ENCODE results near the gene CLDND1. TPM values are rescaled to one million over a fixed set of nuclear protein-coding genes. Genes with fewer than 3 reads are reported as not detected.

Gene CLDND1
- total and polyA plus RNA-seq, 2 experiments from 2014 or later, result 59.8 to 92.7 TPM

DNA sequence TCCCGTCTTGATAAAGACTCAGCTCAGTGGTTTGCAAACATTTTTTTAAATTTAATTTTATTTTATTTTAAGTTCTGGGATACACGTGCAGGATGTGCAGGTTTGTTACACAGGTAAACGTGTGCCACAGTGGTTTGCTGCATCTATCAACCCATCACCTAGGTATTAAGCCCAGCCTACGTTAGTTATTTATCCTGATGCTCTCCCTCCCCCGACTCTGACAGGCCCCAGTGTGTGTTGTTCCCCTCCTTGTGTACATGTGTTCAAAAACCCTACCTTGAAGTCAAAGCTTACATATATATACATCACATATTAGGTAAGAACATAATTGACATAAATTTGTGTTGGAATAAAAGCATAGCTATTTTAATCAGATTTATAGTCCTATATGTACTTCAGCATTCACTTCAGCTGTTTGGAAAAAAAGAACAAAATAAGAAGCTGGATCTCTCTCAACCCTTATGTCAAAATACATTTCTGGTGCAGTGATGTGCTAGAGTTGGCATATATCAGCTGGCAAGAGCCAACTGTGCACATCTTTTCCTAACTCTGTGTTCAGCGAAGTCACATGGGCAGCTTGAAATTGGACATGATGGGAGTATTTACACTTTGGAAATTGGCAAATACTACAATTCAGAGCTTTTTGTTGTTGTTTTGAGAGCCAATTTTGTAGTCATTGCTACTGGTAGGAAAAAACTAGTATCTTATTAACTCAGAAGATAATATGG is 35.6 kb upstream of the CLDND1 start:
- Histone ChIP-seq H3K4me2 (no peak overlapping the region), H3K4me3 (no peak overlapping the region), H4K20me1 (replicated peaks; ENCODE audit: insufficient read depth) (no peaks in the 10 kb centered on the region), H3K27me3 (ENCODE audit: insufficient read depth) (no peaks in the 10 kb centered on the region), H2AFZ (no peak overlapping the region), H3F3A (replicated peaks; ENCODE audit: low read depth) (no peaks in the 10 kb centered on the region), H3K79me2 (replicated peaks; ENCODE audit: insufficient read depth) (no peaks in the 10 kb centered on the region), H3K27ac (ENCODE audit: low read depth) (no peak overlapping the region), H3K36me3 (ENCODE audit: insufficient read depth) (no peaks in the 10 kb centered on the region), H3K9me2 (ENCODE audit: insufficient read depth) (no peaks in the 10 kb centered on the region), H3K4me1 (ENCODE audit: insufficient read depth) (no peaks in the 10 kb centered on the region)
- TF ChIP-seq CREB1 (CRISPR knock-in tag; IDR thresholded peaks at IDR 0.05; ENCODE audit: low read depth), result no peak
- Mint-ChIP-seq H3K36me3 (ENCODE audit: low read depth) (no peaks in the 10 kb centered on the region), H3K4me1 (no peaks in the 10 kb centered on the region), H3K27ac (no peak overlapping the region), H3K27me3 (ENCODE audit: insufficient read depth, low read depth, poor library complexity) (peaks cover 2% of the 10 kb centered on the region), H3K9me3 (no peaks in the 10 kb centered on the region; the same call in 2 of the 3 replicates), H3K4me3 (no peak overlapping the region)
- ATAC-seq, result no peak
- DNase-seq (ENCODE audit: low spot score), result no peak

DNA sequence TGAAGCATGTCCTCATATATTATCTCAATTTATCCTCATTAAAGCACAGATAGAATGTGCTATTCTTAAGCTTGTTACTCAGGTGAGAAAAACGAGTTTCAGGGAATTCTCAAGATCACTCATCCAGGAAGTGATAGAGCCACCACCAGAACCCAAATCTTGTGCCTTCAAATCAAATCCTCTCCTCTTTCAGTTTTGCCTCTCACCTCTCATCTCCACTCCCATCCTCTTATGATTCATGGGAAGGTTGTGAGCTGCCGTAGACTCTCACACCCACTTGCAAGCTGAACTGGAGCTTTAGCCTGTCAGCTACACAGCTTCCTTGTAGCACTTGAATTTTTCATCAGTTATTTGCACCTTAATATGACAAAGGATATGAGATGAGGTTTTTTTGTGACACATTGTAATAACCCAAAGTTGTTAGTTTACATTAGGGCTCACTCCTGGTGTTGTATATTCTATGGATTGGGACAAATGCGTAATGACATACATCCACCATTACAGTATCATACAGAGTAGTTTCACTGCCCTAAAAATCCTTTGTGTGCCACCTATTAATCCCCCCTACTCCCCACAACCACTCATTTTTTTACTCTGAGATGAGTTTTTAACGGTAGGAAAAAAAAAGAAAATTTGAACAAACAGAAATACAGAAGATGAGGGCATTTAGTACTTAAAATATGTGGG is 34.8 kb upstream of the CLDND1 start:
- H3K4me3 Mint-ChIP-seq, result no peak overlapping the region
- Histone ChIP-seq H4K20me1 (replicated peaks; ENCODE audit: insufficient read depth) (no peaks in the 10 kb centered on the region), H3K4me1 (ENCODE audit: insufficient read depth) (no peaks in the 10 kb centered on the region), H3K9me2 (ENCODE audit: insufficient read depth) (no peaks in the 10 kb centered on the region), H3K27me3 (ENCODE audit: insufficient read depth) (no peaks in the 10 kb centered on the region), H3K79me2 (replicated peaks; ENCODE audit: insufficient read depth) (no peaks in the 10 kb centered on the region), H3F3A (replicated peaks; ENCODE audit: low read depth) (no peaks in the 10 kb centered on the region), H2AFZ (no peak overlapping the region; the same call in 1 of the 2 replicates), H3K4me2 (no peak overlapping the region), H3K27ac (ENCODE audit: low read depth) (no peak overlapping the region), H3K4me3 (no peak overlapping the region), H3K36me3 (ENCODE audit: insufficient read depth) (no peaks in the 10 kb centered on the region)
- H3K36me3 Mint-ChIP-seq (ENCODE audit: low read depth), result no peaks in the 10 kb centered on the region
- H3K27ac Mint-ChIP-seq, result no peak overlapping the region; the same call in 1 of the 2 replicates
- TF ChIP-seq ZNF114 (CRISPR knock-in tag; IDR thresholded peaks at IDR 0.05) (no peak), POLR2AphosphoS5 (IDR thresholded peaks at IDR 0.05; ENCODE audit: low read depth) (no peak), EZH2phosphoT487 (IDR thresholded peaks at IDR 0.05; ENCODE audit: unreplicated experiment) (no peak), EZH2 (IDR thresholded peaks at IDR 0.05; ENCODE audit: low read depth, unreplicated experiment) (no peak), JUNB (IDR thresholded peaks at IDR 0.05; ENCODE audit: unreplicated experiment) (no peak)
- TF ChIP-seq, protein P1, sequence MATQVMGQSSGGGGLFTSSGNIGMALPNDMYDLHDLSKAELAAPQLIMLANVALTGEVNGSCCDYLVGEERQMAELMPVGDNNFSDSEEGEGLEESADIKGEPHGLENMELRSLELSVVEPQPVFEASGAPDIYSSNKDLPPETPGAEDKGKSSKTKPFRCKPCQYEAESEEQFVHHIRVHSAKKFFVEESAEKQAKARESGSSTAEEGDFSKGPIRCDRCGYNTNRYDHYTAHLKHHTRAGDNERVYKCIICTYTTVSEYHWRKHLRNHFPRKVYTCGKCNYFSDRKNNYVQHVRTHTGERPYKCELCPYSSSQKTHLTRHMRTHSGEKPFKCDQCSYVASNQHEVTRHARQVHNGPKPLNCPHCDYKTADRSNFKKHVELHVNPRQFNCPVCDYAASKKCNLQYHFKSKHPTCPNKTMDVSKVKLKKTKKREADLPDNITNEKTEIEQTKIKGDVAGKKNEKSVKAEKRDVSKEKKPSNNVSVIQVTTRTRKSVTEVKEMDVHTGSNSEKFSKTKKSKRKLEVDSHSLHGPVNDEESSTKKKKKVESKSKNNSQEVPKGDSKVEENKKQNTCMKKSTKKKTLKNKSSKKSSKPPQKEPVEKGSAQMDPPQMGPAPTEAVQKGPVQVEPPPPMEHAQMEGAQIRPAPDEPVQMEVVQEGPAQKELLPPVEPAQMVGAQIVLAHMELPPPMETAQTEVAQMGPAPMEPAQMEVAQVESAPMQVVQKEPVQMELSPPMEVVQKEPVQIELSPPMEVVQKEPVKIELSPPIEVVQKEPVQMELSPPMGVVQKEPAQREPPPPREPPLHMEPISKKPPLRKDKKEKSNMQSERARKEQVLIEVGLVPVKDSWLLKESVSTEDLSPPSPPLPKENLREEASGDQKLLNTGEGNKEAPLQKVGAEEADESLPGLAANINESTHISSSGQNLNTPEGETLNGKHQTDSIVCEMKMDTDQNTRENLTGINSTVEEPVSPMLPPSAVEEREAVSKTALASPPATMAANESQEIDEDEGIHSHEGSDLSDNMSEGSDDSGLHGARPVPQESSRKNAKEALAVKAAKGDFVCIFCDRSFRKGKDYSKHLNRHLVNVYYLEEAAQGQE (IDR thresholded peaks at IDR 0.05; ENCODE audit: unreplicated experiment), result no peak
- TF ChIP-seq, protein P2, sequence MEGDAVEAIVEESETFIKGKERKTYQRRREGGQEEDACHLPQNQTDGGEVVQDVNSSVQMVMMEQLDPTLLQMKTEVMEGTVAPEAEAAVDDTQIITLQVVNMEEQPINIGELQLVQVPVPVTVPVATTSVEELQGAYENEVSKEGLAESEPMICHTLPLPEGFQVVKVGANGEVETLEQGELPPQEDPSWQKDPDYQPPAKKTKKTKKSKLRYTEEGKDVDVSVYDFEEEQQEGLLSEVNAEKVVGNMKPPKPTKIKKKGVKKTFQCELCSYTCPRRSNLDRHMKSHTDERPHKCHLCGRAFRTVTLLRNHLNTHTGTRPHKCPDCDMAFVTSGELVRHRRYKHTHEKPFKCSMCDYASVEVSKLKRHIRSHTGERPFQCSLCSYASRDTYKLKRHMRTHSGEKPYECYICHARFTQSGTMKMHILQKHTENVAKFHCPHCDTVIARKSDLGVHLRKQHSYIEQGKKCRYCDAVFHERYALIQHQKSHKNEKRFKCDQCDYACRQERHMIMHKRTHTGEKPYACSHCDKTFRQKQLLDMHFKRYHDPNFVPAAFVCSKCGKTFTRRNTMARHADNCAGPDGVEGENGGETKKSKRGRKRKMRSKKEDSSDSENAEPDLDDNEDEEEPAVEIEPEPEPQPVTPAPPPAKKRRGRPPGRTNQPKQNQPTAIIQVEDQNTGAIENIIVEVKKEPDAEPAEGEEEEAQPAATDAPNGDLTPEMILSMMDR (conservative IDR thresholded peaks at IDR 0.05; ENCODE audit: low read depth in 2 of 2), result no peak
- TF ChIP-seq, protein P3, sequence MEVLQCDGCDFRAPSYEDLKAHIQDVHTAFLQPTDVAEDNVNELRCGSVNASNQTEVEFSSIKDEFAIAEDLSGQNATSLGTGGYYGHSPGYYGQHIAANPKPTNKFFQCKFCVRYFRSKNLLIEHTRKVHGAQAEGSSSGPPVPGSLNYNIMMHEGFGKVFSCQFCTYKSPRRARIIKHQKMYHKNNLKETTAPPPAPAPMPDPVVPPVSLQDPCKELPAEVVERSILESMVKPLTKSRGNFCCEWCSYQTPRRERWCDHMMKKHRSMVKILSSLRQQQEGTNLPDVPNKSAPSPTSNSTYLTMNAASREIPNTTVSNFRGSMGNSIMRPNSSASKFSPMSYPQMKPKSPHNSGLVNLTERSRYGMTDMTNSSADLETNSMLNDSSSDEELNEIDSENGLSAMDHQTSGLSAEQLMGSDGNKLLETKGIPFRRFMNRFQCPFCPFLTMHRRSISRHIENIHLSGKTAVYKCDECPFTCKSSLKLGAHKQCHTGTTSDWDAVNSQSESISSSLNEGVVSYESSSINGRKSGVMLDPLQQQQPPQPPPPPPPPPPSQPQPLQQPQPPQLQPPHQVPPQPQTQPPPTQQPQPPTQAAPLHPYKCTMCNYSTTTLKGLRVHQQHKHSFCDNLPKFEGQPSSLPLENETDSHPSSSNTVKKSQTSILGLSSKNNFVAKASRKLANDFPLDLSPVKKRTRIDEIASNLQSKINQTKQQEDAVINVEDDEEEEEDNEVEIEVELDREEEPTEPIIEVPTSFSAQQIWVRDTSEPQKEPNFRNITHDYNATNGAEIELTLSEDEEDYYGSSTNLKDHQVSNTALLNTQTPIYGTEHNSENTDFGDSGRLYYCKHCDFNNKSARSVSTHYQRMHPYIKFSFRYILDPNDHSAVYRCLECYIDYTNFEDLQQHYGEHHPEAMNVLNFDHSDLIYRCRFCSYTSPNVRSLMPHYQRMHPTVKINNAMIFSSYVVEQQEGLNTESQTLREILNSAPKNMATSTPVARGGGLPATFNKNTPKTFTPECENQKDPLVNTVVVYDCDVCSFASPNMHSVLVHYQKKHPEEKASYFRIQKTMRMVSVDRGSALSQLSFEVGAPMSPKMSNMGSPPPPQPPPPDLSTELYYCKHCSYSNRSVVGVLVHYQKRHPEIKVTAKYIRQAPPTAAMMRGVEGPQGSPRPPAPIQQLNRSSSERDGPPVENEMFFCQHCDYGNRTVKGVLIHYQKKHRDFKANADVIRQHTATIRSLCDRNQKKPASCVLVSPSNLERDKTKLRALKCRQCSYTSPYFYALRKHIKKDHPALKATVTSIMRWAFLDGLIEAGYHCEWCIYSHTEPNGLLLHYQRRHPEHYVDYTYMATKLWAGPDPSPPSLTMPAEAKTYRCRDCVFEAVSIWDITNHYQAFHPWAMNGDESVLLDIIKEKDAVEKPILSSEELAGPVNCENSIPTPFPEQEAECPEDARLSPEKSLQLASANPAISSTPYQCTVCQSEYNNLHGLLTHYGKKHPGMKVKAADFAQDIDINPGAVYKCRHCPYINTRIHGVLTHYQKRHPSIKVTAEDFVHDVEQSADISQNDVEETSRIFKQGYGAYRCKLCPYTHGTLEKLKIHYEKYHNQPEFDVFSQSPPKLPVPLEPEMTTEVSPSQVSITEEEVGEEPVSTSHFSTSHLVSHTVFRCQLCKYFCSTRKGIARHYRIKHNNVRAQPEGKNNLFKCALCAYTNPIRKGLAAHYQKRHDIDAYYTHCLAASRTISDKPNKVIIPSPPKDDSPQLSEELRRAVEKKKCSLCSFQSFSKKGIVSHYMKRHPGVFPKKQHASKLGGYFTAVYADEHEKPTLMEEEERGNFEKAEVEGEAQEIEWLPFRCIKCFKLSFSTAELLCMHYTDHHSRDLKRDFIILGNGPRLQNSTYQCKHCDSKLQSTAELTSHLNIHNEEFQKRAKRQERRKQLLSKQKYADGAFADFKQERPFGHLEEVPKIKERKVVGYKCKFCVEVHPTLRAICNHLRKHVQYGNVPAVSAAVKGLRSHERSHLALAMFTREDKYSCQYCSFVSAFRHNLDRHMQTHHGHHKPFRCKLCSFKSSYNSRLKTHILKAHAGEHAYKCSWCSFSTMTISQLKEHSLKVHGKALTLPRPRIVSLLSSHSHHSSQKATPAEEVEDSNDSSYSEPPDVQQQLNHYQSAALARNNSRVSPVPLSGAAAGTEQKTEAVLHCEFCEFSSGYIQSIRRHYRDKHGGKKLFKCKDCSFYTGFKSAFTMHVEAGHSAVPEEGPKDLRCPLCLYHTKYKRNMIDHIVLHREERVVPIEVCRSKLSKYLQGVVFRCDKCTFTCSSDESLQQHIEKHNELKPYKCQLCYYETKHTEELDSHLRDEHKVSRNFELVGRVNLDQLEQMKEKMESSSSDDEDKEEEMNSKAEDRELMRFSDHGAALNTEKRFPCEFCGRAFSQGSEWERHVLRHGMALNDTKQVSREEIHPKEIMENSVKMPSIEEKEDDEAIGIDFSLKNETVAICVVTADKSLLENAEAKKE (CRISPR knock-in tag; IDR thresholded peaks at IDR 0.05), result no peak
- H3K27me3 Mint-ChIP-seq (ENCODE audit: insufficient read depth, low read depth, poor library complexity), result peaks cover 2% of the 10 kb centered on the region
- ATAC-seq (no peak), DNase-seq (ENCODE audit: low spot score) (no peak)
- H3K9me3 Mint-ChIP-seq, result no peaks in the 10 kb centered on the region
- no peaks in the 10 kb centered on the region for H3K4me1 Mint-ChIP-seq

Measured in GM23338 (cell line).